Activated CD8-positive, alpha-beta T cell treated with anti-CD3 and anti-CD28 coated beads for 36 hours (primary cell): ENCODE measurements around the gene TUBA8. TPM values are rescaled to one million over a fixed set of nuclear protein-coding genes. Genes with fewer than 3 reads are reported as not detected.
A peak's percentile ranks its signal among the peaks of the same experiment; 100 is the strongest.
"Not testable (repeated sequence)": the region's sequence is repeated elsewhere in the genome, so short reads cannot be mapped to it uniquely, and the experiment has no call there.

Experiments used
- ATAC-seq: fragments of 200-7000 bp; cut with Tn5 transposase; one replicate; pipeline ENCODE4 v1.10.0; 2021; ENCODE audit warnings: mild to moderate bottlenecking, moderate library complexity
- CTCF ChIA-PET: fragments of 350-600 bp; sonication (Branson Sonifier 250); formaldehyde crosslinking; loops from one replicate; lab custom pipeline; 2021; ENCODE audit warnings: antibody characterized with exemption; lab: Charles Lee
- POLR2A ChIA-PET: fragments of 350-600 bp; sonication (Branson Sonifier 250); formaldehyde crosslinking; loops from one replicate; lab custom pipeline; 2021; ENCODE audit warnings: antibody characterized with exemption; lab: Charles Lee
- DNase-seq: peaks from one replicate; pipeline ENCODE4 v3.0.0-alpha.2; 2020
- H3K27ac Mint-ChIP-seq: one replicate; pipeline ENCODE4 v1.8.0; 2021; ENCODE audit warnings: mild to moderate bottlenecking, mixed read lengths
- H3K27me3 Mint-ChIP-seq: one replicate; pipeline ENCODE4 v1.8.0; 2021; ENCODE audit warnings: mixed read lengths
- H3K36me3 Mint-ChIP-seq: one replicate; pipeline ENCODE4 v1.8.0; 2021; ENCODE audit warnings: low read depth, mixed read lengths
- H3K4me1 Mint-ChIP-seq: one replicate; pipeline ENCODE4 v1.8.0; 2021; ENCODE audit warnings: low read depth, mixed read lengths
- H3K4me3 Mint-ChIP-seq: one replicate; pipeline ENCODE4 v1.8.0; 2021; ENCODE audit warnings: mild to moderate bottlenecking, moderate library complexity, mixed read lengths
- H3K9me3 Mint-ChIP-seq: one replicate; pipeline ENCODE4 v1.8.0; 2021; ENCODE audit warnings: mixed read lengths
- intact Hi-C: fragments of 100-400 bp; cut with micrococcal nuclease; formaldehyde crosslinking; loops from one replicate; pipeline ENCODE4 v1.10.0; 2022
- total RNA-seq, 2 experiments: library from RNA; stranded (reverse); gene quantifications; one replicate each; pipeline ENCODE4 v1.2.3, GENCODE V29; 2021
- TF ChIP-seq, protein P1 (sequence below): fragments of 200-600 bp; IDR thresholded peaks from one replicate; pipeline ENCODE4 v1.8.0; 2022; ENCODE audit warnings: antibody characterized with exemption, mild to moderate bottlenecking

The TUBA8 gene
- total RNA-seq: under 1 TPM; 0.56 to 0.85 TPM

DNA sequence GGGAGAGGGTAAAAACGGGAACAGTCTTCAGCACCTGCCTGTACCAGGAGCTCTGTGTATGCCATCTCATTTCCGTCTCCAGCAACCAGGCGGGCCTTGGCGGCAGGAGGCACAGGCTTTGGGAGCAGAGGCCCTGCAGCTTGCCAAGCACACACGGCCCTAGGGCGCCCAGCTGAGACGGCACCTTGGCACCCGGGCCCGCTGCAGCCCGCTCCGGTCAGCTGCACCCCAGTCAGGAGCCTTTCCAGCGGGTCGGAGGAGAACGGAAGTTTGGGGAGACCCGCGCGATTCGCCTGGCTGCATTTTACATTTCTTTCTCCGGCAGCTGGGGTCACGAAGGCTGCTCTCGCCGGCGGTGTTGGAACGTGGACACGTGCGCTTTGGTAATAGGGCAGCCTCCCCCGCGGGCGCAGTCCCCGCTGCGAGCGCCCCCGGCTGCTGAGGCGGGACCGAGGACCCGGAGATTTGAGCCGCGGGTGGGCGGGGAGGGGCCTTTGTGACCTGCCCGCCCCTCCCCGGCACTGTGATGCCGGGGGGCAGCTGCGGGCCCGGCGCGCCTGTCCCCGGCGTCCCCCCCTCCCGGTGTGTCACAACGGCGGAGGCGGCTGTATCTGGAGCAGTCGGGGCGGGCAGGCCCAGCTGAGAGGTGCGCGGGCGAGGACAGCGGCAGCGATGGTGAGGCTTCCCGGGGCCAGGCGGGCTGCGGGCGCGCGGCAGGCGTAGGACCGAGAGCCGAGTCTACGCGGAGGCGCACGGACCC, at the start of gene TUBA8:
Gene TUBA8 (plus strand): TSS at position 616 of the 760 bp plus-strand sequence. CDS start 57 bp downstream, at position 673.
- ATAC-seq (peak; percentile 73), DNase-seq (peak; percentile 61)
- peak within 1 kb of the TSS; percentile 54 for H3K4me3 Mint-ChIP-seq
- peaks cover 12% of the 10 kb centered on the region for H3K9me3 Mint-ChIP-seq
- intact Hi-C loops: no loop called here
- peaks cover 30% of the 10 kb centered on the region for H3K4me1 Mint-ChIP-seq
- H3K27ac Mint-ChIP-seq: no peak within 1 kb of the TSS
- H3K27me3 Mint-ChIP-seq: peaks cover 39% of the 10 kb centered on the region
- TF ChIP-seq, protein P1, sequence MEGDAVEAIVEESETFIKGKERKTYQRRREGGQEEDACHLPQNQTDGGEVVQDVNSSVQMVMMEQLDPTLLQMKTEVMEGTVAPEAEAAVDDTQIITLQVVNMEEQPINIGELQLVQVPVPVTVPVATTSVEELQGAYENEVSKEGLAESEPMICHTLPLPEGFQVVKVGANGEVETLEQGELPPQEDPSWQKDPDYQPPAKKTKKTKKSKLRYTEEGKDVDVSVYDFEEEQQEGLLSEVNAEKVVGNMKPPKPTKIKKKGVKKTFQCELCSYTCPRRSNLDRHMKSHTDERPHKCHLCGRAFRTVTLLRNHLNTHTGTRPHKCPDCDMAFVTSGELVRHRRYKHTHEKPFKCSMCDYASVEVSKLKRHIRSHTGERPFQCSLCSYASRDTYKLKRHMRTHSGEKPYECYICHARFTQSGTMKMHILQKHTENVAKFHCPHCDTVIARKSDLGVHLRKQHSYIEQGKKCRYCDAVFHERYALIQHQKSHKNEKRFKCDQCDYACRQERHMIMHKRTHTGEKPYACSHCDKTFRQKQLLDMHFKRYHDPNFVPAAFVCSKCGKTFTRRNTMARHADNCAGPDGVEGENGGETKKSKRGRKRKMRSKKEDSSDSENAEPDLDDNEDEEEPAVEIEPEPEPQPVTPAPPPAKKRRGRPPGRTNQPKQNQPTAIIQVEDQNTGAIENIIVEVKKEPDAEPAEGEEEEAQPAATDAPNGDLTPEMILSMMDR: no peak
- CTCF ChIA-PET: no interaction called here
- POLR2A ChIA-PET: interaction anchor here (0.5 to 0.7 kb wide), 2 partner anchors 32 to 39 kb away, joined by 3 read pairs; partner anchors contain the start of gene PEX26
- peaks cover 19% of the 10 kb centered on the region for H3K36me3 Mint-ChIP-seq

DNA sequence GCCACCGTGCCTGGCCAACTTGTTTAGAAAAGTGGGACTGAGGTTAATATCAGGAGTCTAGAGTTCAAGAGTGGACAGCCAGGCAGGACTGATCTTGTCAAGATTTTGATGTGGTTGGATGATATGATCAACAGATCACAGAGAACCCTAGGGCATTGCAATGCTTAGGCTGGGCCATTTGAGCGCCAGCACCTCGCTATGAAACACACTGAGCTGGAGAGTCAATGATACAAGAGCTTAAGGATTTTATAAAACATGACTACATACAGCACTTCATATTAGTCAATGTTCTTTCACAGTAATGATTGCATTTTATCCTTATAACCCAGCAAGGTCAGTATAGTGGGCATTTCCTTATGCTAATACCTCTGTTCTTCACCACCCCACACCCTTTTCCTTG, 48.2 kb upstream of the TUBA8 start:
- TF ChIP-seq, protein P1: no peak
- H3K9me3 Mint-ChIP-seq: no peaks in the 10 kb centered on the region

DNA sequence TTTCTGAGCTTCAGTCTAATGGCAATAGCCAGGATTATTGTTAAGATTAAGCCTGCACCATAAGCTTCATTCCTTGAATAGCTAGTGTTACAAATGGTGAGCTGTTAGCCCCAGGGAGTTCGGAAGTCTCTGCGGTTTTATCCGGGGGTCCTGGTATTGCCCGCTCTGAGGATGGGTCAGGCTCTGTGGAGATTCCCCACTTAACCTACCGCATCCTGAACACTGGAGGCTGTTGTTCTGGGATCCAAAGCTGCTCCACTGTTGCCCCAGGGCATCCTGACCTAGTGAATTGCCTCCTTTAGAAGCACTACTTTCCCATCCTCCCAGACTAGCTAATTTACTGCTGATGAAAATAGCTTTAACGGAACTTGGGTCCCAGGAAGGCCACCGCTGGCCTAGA, 47.3 kb upstream of the TUBA8 start:
- intact Hi-C loops: no loop called here
- H3K27me3 Mint-ChIP-seq: peaks cover 33% of the 10 kb centered on the region
- DNase-seq (no peak), ATAC-seq (no peak)
- no peaks in the 10 kb centered on the region for H3K9me3 Mint-ChIP-seq
- no peak overlapping the region for H3K27ac Mint-ChIP-seq
- H3K4me1 Mint-ChIP-seq: no peaks in the 10 kb centered on the region
- TF ChIP-seq, protein P1: no peak
- ChIA-PET CTCF (interaction anchor here (1.2 to 1.9 kb wide), 3 partner anchors 8 to 233 kb away, joined by 3 to 9 read pairs (median 3); no protein-coding TSS in a partner anchor), POLR2A (interaction anchor here (1.3 to 2.2 kb wide), 2 partner anchors 13 to 15 kb away, joined by 3 to 9 read pairs; no protein-coding TSS in a partner anchor)
- no peaks in the 10 kb centered on the region for H3K36me3 Mint-ChIP-seq
- H3K4me3 Mint-ChIP-seq: no peak overlapping the region

More for the DNA sequence above, 48.2 kb upstream of the TUBA8 start:
- ChIA-PET CTCF (interaction anchor here (1.3 to 1.9 kb wide), 2 partner anchors 9 to 14 kb away, joined by 3 to 9 read pairs; no protein-coding TSS in a partner anchor), POLR2A (interaction anchor here (0.6 to 2.2 kb wide), 2 partner anchors 14 to 34 kb away, joined by 3 to 9 read pairs; no protein-coding TSS in a partner anchor)
- DNase-seq (no peak), ATAC-seq (no peak)
- no peaks in the 10 kb centered on the region for H3K36me3 Mint-ChIP-seq
- peaks cover 33% of the 10 kb centered on the region for H3K27me3 Mint-ChIP-seq
- no peaks in the 10 kb centered on the region for H3K4me1 Mint-ChIP-seq
- intact Hi-C loops: no loop called here
- no peak overlapping the region for H3K4me3 Mint-ChIP-seq
- no peak overlapping the region for H3K27ac Mint-ChIP-seq

DNA sequence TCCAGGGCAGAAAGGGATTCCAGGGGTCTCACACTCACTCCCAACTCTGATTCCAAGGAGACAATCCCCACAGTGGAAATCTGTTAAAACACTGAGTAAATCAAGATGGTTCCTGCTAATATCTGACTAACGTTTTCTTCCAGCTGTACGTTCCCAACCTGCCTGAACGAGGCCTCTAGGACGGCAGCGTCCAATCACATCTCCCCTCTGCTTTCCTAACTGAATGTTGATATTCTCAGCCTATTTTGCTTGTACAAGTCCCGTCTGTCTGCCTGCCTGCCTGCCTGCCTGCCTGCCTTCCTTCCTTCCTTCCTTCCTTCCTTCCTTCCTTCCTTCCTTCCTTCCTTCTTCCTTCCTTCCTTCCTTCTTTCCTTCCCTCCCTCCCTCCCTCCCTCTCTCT, 46.9 kb upstream of the TUBA8 start:
- DNase-seq, intact Hi-C loops, H3K27ac Mint-ChIP-seq, H3K36me3 Mint-ChIP-seq, H3K4me3 Mint-ChIP-seq, ATAC-seq, H3K9me3 Mint-ChIP-seq, H3K4me1 Mint-ChIP-seq: not testable (repeated sequence)
- CTCF ChIA-PET: interaction anchor here (1.2 to 1.9 kb wide), 2 partner anchors 12 to 233 kb away, joined by 3 to 9 read pairs; no protein-coding TSS in a partner anchor
- peaks cover 33% of the 10 kb centered on the region for H3K27me3 Mint-ChIP-seq
- POLR2A ChIA-PET: interaction anchor here (1.3 to 2.2 kb wide), 2 partner anchors 13 to 15 kb away, joined by 3 to 9 read pairs; no protein-coding TSS in a partner anchor

DNA sequence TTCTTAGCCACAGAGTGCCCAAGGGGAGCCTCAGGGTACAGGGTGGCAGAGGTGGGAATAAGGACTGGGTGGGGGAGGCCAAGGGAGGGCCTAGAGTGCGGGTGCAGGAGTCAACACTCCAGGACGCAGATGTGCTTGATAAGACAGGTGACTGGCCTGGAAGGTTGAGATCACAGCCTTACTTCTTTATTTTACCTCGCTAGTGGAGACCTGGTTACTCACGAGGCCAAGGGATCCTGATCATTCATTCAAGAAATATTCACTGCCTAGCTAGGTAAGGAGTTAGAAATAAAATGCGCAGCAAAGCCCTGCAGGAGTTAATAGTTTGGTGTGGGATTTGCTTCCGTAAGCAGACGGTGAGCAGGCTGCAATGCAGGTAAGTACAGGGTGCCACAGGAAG, 46.0 kb upstream of the TUBA8 start:
- Mint-ChIP-seq H3K27ac (no peak overlapping the region), H3K36me3 (no peaks in the 10 kb centered on the region), H3K27me3 (peaks cover 30% of the 10 kb centered on the region), H3K9me3 (no peaks in the 10 kb centered on the region), H3K4me3 (no peak overlapping the region), H3K4me1 (no peaks in the 10 kb centered on the region)
- DNase-seq (no peak), ATAC-seq (no peak)
- ChIA-PET CTCF (interaction anchor here (0.7 to 1.0 kb wide), 2 partner anchors 12 to 39 kb away, joined by 3 read pairs; no protein-coding TSS in a partner anchor), POLR2A (interaction anchor here (0.9 to 2.2 kb wide), 2 partner anchors 11 to 13 kb away, joined by 3 to 9 read pairs; partner anchors contain the start of gene PEX26)
- TF ChIP-seq, protein P1: no peak
- intact Hi-C loops: no loop called here
